ENCODE measurements around the gene EGR4.
A peak's percentile ranks its signal among the peaks of the same experiment; 100 is the strongest.

The EGR4 gene

DNA sequence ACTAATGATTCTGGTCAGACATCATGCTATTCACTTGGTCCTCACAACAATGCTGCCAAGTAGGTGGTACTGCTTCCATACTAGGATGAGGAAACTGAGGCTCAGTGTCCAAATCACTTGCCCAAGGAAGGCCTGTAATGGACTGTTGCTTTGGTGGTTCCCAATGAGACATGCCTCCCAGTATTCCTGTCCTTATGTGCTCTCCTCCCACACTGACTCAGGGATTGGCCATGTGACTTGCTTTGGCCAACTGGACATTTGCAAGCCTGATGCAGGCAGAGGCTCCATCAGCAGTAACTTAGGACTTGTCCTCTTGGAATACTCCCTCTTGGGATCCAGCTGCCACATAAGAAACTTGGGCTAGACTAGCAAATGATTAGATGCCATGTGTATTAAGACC is 12.1 kb downstream of the EGR4 start:
- H4K20me1 ChIP-seq (ENCODE audit: insufficient read depth) = peaks cover 6% of the 10 kb centered on the region; the same call in 1 of the 2 replicates
- TF ChIP-seq, protein P1, sequence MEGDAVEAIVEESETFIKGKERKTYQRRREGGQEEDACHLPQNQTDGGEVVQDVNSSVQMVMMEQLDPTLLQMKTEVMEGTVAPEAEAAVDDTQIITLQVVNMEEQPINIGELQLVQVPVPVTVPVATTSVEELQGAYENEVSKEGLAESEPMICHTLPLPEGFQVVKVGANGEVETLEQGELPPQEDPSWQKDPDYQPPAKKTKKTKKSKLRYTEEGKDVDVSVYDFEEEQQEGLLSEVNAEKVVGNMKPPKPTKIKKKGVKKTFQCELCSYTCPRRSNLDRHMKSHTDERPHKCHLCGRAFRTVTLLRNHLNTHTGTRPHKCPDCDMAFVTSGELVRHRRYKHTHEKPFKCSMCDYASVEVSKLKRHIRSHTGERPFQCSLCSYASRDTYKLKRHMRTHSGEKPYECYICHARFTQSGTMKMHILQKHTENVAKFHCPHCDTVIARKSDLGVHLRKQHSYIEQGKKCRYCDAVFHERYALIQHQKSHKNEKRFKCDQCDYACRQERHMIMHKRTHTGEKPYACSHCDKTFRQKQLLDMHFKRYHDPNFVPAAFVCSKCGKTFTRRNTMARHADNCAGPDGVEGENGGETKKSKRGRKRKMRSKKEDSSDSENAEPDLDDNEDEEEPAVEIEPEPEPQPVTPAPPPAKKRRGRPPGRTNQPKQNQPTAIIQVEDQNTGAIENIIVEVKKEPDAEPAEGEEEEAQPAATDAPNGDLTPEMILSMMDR (conservative IDR thresholded peaks at IDR 0.05; ENCODE audit: low read depth, low read length) = no peak
- no peak overlapping the region for H3K4me2 ChIP-seq
- H3K4me1 ChIP-seq (ENCODE audit: low read depth, poor library complexity, severe bottlenecking) = peaks cover 15% of the 10 kb centered on the region
- H3K4me3 ChIP-seq (IDR thresholded peaks at IDR 0.05; ENCODE audit: insufficient read depth, low read depth, low read length) = no peak overlapping the region
- no peaks in the 10 kb centered on the region; the same call in 1 of the 2 replicates for H3K36me3 ChIP-seq (ENCODE audit: insufficient read depth)
- H3K9ac ChIP-seq = no peak overlapping the region
- H3K27ac ChIP-seq = no peak overlapping the region
- no peak overlapping the region for H2AFZ ChIP-seq (ENCODE audit: low read depth)
- no peaks in the 10 kb centered on the region for H3K27me3 ChIP-seq (ENCODE audit: insufficient read depth, low read depth)
- H3K79me2 ChIP-seq (ENCODE audit: insufficient read depth, low read depth) = peaks cover 68% of the 10 kb centered on the region

DNA sequence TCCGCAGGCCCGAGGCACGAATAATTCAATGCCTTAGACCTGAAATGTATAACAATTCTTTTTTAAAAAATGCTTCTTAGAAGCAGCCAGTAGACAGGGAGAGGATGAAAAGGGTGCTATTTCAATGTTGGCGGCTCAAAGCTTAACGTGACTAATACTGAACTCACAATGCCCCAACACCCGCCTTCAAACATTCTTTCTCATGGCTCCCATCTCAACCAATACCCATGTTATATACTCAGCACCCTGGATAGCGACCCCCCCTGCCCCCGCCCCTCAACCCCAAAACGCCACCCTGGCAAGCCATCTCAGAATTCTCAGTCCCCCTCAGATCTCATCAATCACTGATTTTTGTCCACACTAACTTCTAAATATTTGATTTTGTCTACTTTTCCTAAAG is 13.5 kb downstream of the EGR4 start:
- peaks cover 70% of the 10 kb centered on the region for H3K79me2 ChIP-seq (ENCODE audit: insufficient read depth, low read depth)

DNA sequence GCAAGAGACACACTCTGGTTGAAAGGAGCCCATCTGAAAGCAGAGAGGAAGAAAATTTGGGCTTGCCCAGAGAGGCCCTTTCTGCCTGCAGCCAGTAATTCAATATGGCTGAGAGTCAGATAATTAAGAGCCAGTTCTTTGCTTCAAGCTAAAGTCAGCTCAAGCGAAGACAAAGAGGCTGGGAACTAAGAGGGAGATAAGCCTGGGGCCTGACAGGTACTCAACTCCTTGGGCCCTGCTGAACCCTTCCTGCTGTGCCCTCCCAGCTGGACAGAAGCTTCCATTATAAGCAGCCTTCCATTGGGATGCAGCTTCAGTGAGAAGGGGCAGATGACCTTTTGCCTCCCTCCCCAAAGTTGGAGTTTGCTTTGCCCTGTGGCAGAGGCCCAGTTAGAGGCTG is 21.1 kb downstream of the EGR4 start:
- no peaks in the 10 kb centered on the region for H3K27me3 ChIP-seq (ENCODE audit: insufficient read depth, low read depth)
- H3K4me3 ChIP-seq (IDR thresholded peaks at IDR 0.05; ENCODE audit: insufficient read depth, low read depth, low read length) = no peak overlapping the region
- H3K4me2 ChIP-seq = no peak overlapping the region
- H3K36me3 ChIP-seq (ENCODE audit: insufficient read depth) = no peaks in the 10 kb centered on the region; the same call in 1 of the 2 replicates
- H3K9ac ChIP-seq = no peak overlapping the region
- no peak overlapping the region for H3K27ac ChIP-seq
- H3K79me2 ChIP-seq (ENCODE audit: insufficient read depth, low read depth) = peaks cover 11% of the 10 kb centered on the region; the same call in 1 of the 2 replicates
- no peaks in the 10 kb centered on the region for H4K20me1 ChIP-seq (ENCODE audit: insufficient read depth)
- no peaks in the 10 kb centered on the region for H3K4me1 ChIP-seq (ENCODE audit: low read depth, poor library complexity, severe bottlenecking)
- TF ChIP-seq, protein P1 (conservative IDR thresholded peaks at IDR 0.05; ENCODE audit: low read depth, low read length) = no peak
- H2AFZ ChIP-seq (ENCODE audit: low read depth) = no peak overlapping the region

More for the DNA sequence above, 13.5 kb downstream of the EGR4 start:
- TF ChIP-seq, protein P1 (conservative IDR thresholded peaks at IDR 0.05; ENCODE audit: low read depth, low read length) = no peak
- no peak overlapping the region for H3K9ac ChIP-seq
- no peak overlapping the region for H3K27ac ChIP-seq
- H3K36me3 ChIP-seq (ENCODE audit: insufficient read depth) = no peaks in the 10 kb centered on the region; the same call in 1 of the 2 replicates
- no peak overlapping the region for H3K4me2 ChIP-seq
- H4K20me1 ChIP-seq (ENCODE audit: insufficient read depth) = peaks cover 6% of the 10 kb centered on the region; the same call in 1 of the 2 replicates
- H2AFZ ChIP-seq (ENCODE audit: low read depth) = no peak overlapping the region
- no peak overlapping the region for H3K4me3 ChIP-seq (IDR thresholded peaks at IDR 0.05; ENCODE audit: insufficient read depth, low read depth, low read length)
- H3K27me3 ChIP-seq (ENCODE audit: insufficient read depth, low read depth) = no peaks in the 10 kb centered on the region
- H3K4me1 ChIP-seq (ENCODE audit: low read depth, poor library complexity, severe bottlenecking) = peaks cover 6% of the 10 kb centered on the region

DNA sequence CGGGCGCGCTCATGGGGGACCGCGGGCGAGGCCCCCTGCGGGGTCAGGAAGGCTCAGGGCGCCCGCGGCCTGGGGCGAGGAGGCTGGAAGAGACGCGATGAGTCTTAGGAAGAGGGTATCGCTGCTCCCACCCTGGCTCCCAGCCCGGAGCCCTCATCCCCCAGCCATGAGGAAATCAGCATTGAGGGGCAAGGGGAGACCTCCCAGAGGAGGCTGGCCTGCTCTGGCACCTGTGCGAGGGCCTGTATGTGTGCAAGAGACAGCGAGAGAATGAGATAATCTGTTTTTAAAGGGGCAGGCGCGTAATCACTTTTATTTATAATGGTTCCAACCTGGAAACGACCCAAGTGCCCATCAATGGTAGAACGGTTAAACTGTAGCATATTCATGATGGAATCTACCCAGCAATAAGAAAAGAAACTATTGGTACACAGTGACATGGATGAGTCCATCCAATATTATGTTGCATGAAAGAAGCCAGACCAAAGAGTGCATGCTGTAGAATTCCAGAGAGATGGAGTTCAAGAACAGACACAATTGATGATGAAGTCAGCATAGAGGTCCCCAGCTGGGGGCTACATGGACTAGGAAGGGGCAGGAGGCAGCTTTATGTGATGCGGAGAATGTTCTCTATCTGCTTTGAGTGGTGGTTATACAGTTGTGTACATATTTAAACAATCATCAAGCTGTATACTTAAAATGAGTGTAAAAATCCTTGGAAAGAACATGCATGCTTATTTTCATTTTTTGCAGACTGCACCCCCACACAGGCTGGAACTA is 23.5 kb downstream of the EGR4 start:
- Histone ChIP-seq H3K4me1 (ENCODE audit: low read depth, poor library complexity, severe bottlenecking) (no peaks in the 10 kb centered on the region), H3K36me3 (ENCODE audit: insufficient read depth) (no peaks in the 10 kb centered on the region), H3K4me2 (no peak overlapping the region), H3K4me3 (IDR thresholded peaks at IDR 0.05; ENCODE audit: insufficient read depth, low read depth, low read length) (no peak overlapping the region), H3K27me3 (ENCODE audit: insufficient read depth, low read depth) (no peaks in the 10 kb centered on the region), H4K20me1 (ENCODE audit: insufficient read depth) (no peaks in the 10 kb centered on the region), H3K79me2 (ENCODE audit: insufficient read depth, low read depth) (peaks cover 4% of the 10 kb centered on the region; the same call in 1 of the 2 replicates), H2AFZ (ENCODE audit: low read depth) (peak overlapping the region; percentile 7; the same call in 1 of the 2 replicates), H3K27ac (no peak overlapping the region), H3K9ac (no peak overlapping the region)
- TF ChIP-seq, protein P1 (conservative IDR thresholded peaks at IDR 0.05; ENCODE audit: low read depth, low read length) = no peak
